ENCODE results near the gene EXOSC5. TPM values are rescaled to one million over a fixed set of nuclear protein-coding genes. Genes with fewer than 3 reads are reported as not detected.

Gene EXOSC5
- total and polyA plus RNA-seq, 9 of the 15 experiments (the other 6 are each of a cell fraction or from before 2014, with no cell fraction given): 10.9 to 75.5 (median 37.8) TPM

DNA sequence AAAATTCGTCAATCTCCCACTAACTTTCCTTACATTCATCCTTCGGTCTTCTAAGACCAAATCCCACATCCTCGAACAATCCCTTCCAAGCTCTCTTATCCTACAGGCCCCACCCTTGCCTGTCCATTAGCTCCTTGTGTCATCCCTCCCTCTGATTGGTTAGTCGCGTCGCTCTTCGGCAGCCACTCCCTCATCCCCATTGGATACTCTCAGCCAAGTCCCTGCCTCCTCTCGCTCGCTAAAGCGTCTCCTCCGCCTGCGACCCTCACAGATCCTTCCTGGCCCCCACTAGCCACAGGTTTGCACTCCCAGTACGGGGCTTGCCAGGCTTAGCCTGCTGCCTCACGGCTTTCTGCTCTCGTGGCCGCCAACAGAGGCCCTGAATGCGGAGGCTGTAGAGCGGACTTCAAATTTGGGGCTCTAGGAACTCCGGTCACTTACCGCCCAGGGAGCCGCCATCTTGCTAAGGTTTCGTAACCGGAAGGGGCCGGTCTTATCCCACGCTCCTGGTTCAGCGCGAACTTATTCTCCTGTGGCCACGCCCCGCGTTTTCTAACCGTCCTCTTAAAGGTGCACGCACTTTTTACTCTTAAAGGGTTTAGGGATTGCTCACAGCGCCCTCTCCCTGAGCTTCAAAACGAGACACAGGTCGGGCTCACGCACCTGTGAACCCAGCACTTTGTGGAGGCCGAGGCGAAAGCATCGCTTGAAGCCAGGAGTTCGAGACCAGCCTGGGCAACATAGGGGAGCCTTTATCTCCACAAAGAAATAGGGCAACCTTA is 42.5 kb upstream of the EXOSC5 start, which contains the start of gene DMAC2 (continued):
- TF ChIP-seq ZC3H8 (IDR thresholded peaks at IDR 0.05) (no peak), DNMT1 (IDR thresholded peaks at IDR 0.05) (no peak), ZNF77 (CRISPR knock-in tag; IDR thresholded peaks at IDR 0.05) (no peak), GABPB1 (CRISPR knock-in tag; IDR thresholded peaks at IDR 0.05) (peak; percentile 93), IFI16 (CRISPR knock-in tag; IDR thresholded peaks at IDR 0.05) (no peak), LARP7 (IDR thresholded peaks at IDR 0.05) (0 out of 2 replicates have a peak, but pooled peaks have one; percentile 46), HMGN3 (IDR thresholded peaks at IDR 0.05; ENCODE audit: borderline replicate concordance, extremely low read depth, insufficient read length, low read depth, low read length) (no peak), ELF1 (tag; IDR thresholded peaks at IDR 0.05) (peak; percentile 45; the same call in 1 of the 2 replicates), MCM5 (IDR thresholded peaks at IDR 0.05; ENCODE audit: low read depth) (no peak), ZNF764 (CRISPR knock-in tag; IDR thresholded peaks at IDR 0.05; ENCODE audit: low read depth) (no peak), ATF1 (CRISPR knock-in tag; IDR thresholded peaks at IDR 0.05) (no peak), ATF1 (tag; IDR thresholded peaks at IDR 0.05) (peak; percentile 93), NRF1 (conservative IDR thresholded peaks at IDR 0.05 in 1 of 2, IDR thresholded peaks at IDR 0.05 in 1 of 2) (peak; percentile 76 to 81), ZNF717 (CRISPR knock-in tag; IDR thresholded peaks at IDR 0.05) (no peak), TBP (optimal IDR thresholded peaks at IDR 0.05; ENCODE audit: low read depth, low read length) (peak; percentile 91), PHF21A (IDR thresholded peaks at IDR 0.05; ENCODE audit: borderline replicate concordance, low read depth) (no peak), PHF20 (IDR thresholded peaks at IDR 0.05; ENCODE audit: partially characterized antibody) (peak; percentile 94), MAFF (IDR thresholded peaks at IDR 0.05; ENCODE audit: low read length) (no peak), LCOR (CRISPR knock-in tag; IDR thresholded peaks at IDR 0.05) (peak; percentile 90), ETV1 (tag; conservative IDR thresholded peaks at IDR 0.05; ENCODE audit: low read depth) (peak; percentile 86), ZNF696 (CRISPR knock-in tag; conservative IDR thresholded peaks at IDR 0.05) (no peak), COPS2 (conservative IDR thresholded peaks at IDR 0.05) (no peak), ZEB2 (IDR thresholded peaks at IDR 0.05) (peak; percentile 40; the same call in 1 of the 2 replicates), ZFP1 (CRISPR knock-in tag; IDR thresholded peaks at IDR 0.05) (no peak), GTF2E2 (tag; IDR thresholded peaks at IDR 0.05) (no peak)
- TF ChIP-seq, protein P1, sequence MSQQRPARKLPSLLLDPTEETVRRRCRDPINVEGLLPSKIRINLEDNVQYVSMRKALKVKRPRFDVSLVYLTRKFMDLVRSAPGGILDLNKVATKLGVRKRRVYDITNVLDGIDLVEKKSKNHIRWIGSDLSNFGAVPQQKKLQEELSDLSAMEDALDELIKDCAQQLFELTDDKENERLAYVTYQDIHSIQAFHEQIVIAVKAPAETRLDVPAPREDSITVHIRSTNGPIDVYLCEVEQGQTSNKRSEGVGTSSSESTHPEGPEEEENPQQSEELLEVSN (IDR thresholded peaks at IDR 0.05; ENCODE audit: borderline replicate concordance in 1 of 2, extremely low read depth in 1 of 2, insufficient read depth in 1 of 2, insufficient read length in 1 of 2, low read depth in 1 of 2, low read length in 1 of 2, poor library complexity in 1 of 2, severe bottlenecking in 1 of 2): peak in 1 of 2 experiments; percentile 44
- TF ChIP-seq, protein P2, sequence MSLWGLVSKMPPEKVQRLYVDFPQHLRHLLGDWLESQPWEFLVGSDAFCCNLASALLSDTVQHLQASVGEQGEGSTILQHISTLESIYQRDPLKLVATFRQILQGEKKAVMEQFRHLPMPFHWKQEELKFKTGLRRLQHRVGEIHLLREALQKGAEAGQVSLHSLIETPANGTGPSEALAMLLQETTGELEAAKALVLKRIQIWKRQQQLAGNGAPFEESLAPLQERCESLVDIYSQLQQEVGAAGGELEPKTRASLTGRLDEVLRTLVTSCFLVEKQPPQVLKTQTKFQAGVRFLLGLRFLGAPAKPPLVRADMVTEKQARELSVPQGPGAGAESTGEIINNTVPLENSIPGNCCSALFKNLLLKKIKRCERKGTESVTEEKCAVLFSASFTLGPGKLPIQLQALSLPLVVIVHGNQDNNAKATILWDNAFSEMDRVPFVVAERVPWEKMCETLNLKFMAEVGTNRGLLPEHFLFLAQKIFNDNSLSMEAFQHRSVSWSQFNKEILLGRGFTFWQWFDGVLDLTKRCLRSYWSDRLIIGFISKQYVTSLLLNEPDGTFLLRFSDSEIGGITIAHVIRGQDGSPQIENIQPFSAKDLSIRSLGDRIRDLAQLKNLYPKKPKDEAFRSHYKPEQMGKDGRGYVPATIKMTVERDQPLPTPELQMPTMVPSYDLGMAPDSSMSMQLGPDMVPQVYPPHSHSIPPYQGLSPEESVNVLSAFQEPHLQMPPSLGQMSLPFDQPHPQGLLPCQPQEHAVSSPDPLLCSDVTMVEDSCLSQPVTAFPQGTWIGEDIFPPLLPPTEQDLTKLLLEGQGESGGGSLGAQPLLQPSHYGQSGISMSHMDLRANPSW (CRISPR knock-in tag; IDR thresholded peaks at IDR 0.05): peak; percentile 87; the same call in 1 of the 2 replicates
- TF ChIP-seq, protein P3, sequence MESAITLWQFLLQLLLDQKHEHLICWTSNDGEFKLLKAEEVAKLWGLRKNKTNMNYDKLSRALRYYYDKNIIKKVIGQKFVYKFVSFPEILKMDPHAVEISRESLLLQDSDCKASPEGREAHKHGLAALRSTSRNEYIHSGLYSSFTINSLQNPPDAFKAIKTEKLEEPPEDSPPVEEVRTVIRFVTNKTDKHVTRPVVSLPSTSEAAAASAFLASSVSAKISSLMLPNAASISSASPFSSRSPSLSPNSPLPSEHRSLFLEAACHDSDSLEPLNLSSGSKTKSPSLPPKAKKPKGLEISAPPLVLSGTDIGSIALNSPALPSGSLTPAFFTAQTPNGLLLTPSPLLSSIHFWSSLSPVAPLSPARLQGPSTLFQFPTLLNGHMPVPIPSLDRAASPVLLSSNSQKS (CRISPR knock-in tag; IDR thresholded peaks at IDR 0.05): no peak
